HL-60 (cell line): ENCODE data around the gene SLC7A6.

Source experiments
- DNase-seq, 2 experiments: peaks; one replicate each; pipeline ENCODE4 v3.0.0-alpha.2; 2010 to 2020; ENCODE audit warnings: low read depth in 1 of 2, low spot score in 1 of 2
- H3K27ac ChIP-seq: fragments of 250-450 bp; sonication (Bioruptor Pico); replicated peaks from 2 replicates; pipeline ENCODE4 v1.5.1; 2020; ENCODE audit warnings: mild to moderate bottlenecking, moderate library complexity
- H3K27me3 ChIP-seq: fragments of 250-450 bp; sonication (Bioruptor Pico); 2 replicates; pipeline ENCODE4 v1.5.1; 2021; ENCODE audit warnings: mild to moderate bottlenecking, moderate library complexity; ENCODE audit not compliant: insufficient read depth, poor library complexity, severe bottlenecking
- H3K4me3 ChIP-seq: replicated peaks from 2 replicates; pipeline ENCODE4 v1.5.1; 2011; ENCODE audit warnings: mild to moderate bottlenecking, control low read depth, low read length; ENCODE audit not compliant: insufficient read depth
- GABPA ChIP-seq: IDR thresholded peaks from 2 replicates; pipeline ENCODE4 v1.6.1; 2012; ENCODE audit warnings: low read depth
- POLR2AphosphoS5 ChIP-seq: IDR thresholded peaks from 2 replicates; pipeline ENCODE4 v1.6.1; 2012; ENCODE audit warnings: low read depth
- SPI1 ChIP-seq: IDR thresholded peaks from 2 replicates; pipeline ENCODE4 v1.6.1; 2012; ENCODE audit warnings: low read depth, mild to moderate bottlenecking, borderline replicate concordance
- TF ChIP-seq, protein P1 (sequence below): IDR thresholded peaks from one replicate; pipeline ENCODE4 v1.5.1; 2011; ENCODE audit warnings: low read length, control low read depth, inconsistent platforms; ENCODE audit not compliant: insufficient read depth
- TF ChIP-seq, protein P2 (sequence below): IDR thresholded peaks from 2 replicates; pipeline ENCODE4 v1.6.1; 2012; ENCODE audit warnings: low read depth; ENCODE audit not compliant: insufficient replicate concordance

Gene SLC7A6

DNA sequence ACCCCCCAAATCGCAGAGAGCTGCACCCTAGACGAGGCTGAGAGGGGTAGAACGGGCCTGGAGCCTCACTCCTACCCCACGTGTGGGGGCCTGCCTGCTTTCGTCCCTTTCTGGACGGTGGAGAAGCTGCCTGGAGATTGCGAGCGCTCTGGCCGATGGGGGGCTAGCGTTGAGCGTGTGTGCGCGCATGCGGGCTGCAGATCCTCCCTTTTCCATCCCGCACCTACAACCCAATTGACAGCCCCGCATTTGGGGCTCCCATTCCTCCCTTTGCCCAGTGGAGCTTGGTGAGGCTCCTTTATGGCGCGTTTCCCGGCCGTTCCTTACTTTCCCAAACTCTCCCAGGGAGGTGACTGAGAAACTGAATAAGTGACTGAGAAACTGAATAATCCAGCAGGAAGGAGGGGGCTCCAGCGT is 27.5 kb upstream of the SLC7A6 start:
- H3K27me3 ChIP-seq: no peaks in the 10 kb centered on the region
- no peak for DNase-seq
- peak overlapping the region; percentile 45 for H3K4me3 ChIP-seq
- TF ChIP-seq, protein P1, sequence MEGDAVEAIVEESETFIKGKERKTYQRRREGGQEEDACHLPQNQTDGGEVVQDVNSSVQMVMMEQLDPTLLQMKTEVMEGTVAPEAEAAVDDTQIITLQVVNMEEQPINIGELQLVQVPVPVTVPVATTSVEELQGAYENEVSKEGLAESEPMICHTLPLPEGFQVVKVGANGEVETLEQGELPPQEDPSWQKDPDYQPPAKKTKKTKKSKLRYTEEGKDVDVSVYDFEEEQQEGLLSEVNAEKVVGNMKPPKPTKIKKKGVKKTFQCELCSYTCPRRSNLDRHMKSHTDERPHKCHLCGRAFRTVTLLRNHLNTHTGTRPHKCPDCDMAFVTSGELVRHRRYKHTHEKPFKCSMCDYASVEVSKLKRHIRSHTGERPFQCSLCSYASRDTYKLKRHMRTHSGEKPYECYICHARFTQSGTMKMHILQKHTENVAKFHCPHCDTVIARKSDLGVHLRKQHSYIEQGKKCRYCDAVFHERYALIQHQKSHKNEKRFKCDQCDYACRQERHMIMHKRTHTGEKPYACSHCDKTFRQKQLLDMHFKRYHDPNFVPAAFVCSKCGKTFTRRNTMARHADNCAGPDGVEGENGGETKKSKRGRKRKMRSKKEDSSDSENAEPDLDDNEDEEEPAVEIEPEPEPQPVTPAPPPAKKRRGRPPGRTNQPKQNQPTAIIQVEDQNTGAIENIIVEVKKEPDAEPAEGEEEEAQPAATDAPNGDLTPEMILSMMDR: no peak
- TF ChIP-seq, protein P2, sequence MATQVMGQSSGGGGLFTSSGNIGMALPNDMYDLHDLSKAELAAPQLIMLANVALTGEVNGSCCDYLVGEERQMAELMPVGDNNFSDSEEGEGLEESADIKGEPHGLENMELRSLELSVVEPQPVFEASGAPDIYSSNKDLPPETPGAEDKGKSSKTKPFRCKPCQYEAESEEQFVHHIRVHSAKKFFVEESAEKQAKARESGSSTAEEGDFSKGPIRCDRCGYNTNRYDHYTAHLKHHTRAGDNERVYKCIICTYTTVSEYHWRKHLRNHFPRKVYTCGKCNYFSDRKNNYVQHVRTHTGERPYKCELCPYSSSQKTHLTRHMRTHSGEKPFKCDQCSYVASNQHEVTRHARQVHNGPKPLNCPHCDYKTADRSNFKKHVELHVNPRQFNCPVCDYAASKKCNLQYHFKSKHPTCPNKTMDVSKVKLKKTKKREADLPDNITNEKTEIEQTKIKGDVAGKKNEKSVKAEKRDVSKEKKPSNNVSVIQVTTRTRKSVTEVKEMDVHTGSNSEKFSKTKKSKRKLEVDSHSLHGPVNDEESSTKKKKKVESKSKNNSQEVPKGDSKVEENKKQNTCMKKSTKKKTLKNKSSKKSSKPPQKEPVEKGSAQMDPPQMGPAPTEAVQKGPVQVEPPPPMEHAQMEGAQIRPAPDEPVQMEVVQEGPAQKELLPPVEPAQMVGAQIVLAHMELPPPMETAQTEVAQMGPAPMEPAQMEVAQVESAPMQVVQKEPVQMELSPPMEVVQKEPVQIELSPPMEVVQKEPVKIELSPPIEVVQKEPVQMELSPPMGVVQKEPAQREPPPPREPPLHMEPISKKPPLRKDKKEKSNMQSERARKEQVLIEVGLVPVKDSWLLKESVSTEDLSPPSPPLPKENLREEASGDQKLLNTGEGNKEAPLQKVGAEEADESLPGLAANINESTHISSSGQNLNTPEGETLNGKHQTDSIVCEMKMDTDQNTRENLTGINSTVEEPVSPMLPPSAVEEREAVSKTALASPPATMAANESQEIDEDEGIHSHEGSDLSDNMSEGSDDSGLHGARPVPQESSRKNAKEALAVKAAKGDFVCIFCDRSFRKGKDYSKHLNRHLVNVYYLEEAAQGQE: no peak
- TF ChIP-seq POLR2AphosphoS5 (no peak), SPI1 (no peak), GABPA (no peak)
- H3K27ac ChIP-seq: peak overlapping the region; percentile 47

DNA sequence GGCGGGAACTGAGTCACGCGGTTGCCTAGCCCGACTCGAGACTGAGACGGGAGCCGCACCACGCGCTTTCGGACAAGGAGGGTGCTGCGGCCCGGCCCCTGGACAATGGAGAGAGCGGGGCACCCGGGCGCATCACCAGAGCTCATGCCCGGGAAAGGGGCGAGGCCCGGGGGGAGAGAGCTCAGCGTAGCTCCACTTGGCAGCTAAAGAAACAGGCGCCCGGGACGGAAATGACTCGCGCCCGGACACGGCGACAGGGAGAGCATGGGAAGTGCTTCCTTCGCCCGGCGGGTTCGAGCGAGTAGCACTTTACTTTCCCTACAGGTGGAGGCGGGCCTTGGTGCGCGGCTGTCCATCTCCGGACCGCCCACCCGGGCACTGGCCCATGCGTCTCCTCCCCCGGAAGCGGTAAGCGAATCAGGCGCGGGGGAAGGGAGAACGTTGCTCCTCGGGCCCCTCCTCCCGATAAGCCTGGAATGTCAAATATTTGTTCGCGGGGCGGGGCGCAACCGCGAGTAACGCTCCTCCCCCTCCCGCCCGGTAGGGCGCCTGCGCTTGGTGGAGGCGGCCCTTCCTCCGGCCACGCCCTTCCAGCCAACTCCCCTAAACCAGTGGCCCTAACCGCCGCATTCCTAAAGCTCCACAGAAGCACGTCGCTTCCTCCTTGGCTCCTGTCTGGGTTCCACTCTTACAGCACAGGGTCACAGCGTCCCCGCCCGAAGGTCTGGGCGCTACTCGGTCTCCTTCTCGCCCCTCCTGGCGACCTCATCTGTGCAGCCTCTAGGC is 26.9 kb upstream of the SLC7A6 start:
- TF ChIP-seq POLR2AphosphoS5 (peak; percentile 86), GABPA (peak; percentile 4; the same call in 1 of the 2 replicates), SPI1 (no peak)
- TF ChIP-seq, protein P2: peak; percentile 65
- TF ChIP-seq, protein P1: no peak
- peak overlapping the region; percentile 45 for H3K4me3 ChIP-seq
- no peaks in the 10 kb centered on the region for H3K27me3 ChIP-seq
- peak; percentile 94 to 95 for DNase-seq
- H3K27ac ChIP-seq: peak overlapping the region; percentile 70

DNA sequence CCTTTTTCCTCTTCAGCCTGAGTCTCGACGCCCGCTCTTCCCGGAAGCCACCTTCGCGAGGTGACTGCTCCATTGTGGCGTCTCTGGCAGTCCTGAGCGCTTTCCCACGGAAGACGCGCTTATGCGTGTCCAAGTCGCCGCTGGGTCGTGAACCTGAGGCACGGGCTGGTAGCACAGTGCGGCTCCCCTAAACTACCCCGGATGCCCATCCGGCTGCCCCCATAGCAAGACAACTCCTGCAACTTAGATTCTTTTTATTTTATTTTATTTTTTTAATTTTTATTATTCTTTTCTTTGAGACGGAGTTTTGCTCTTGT is 26.3 kb upstream of the SLC7A6 start:
- DNase-seq: no peak
- TF ChIP-seq SPI1 (no peak), POLR2AphosphoS5 (no peak; the same call in 1 of the 2 replicates), GABPA (no peak)
- TF ChIP-seq, protein P2: no peak
- TF ChIP-seq, protein P1: no peak
- Histone ChIP-seq H3K27ac (peak overlapping the region; percentile 70), H3K4me3 (peak overlapping the region; percentile 45), H3K27me3 (no peaks in the 10 kb centered on the region)
